AG04449 (cell line): ENCODE data around the gene QRSL1.

Experiments used
- CTCF ChIA-PET: fragments of 350-600 bp; formaldehyde crosslinking; extraction: SDS; loops from one replicate; lab custom pipeline; 2021; ENCODE audit warnings: antibody characterized with exemption; lab: Yijun Ruan, JAX
- POLR2A ChIA-PET: fragments of 400-600, 350-600 bp; formaldehyde crosslinking; extraction: SDS; loops from one replicate; lab custom pipeline; 2020; ENCODE audit warnings: antibody characterized with exemption, inconsistent platforms; lab: Yijun Ruan, JAX
- DNase-seq: peaks from one replicate; pipeline ENCODE4 v3.0.0-alpha.2; 2010; ENCODE audit warnings: low read depth, low spot score
- H3K4me3 ChIP-seq: 2 replicates; pipeline ENCODE4 v1.5.1; 2011; ENCODE audit warnings: low read depth, mild to moderate bottlenecking, control low read depth, low read length
- CTCF ChIP-seq: IDR thresholded peaks from one replicate; pipeline ENCODE4 v1.5.1; 2011; ENCODE audit warnings: mild to moderate bottlenecking, moderate library complexity, low read length, control low read depth, inconsistent platforms; ENCODE audit not compliant: insufficient read depth; ENCODE audit errors: missing control alignments

Gene QRSL1

GRCh38 chr6:106716966-106717365 lies 87.6 kb downstream of the QRSL1 start:
- no peak for TF ChIP-seq CTCF
- ChIA-PET CTCF (no interaction called here), POLR2A (no interaction called here)
- no peak overlapping the region for H3K4me3 ChIP-seq
- no peak for DNase-seq
